RWPE2 (cell line): ENCODE results near the gene TMEM107.
A peak's percentile ranks its signal among the peaks of the same experiment; 100 is the strongest.

Experiments
- ATAC-seq: fragments of 200-7000 bp; cut with Tn5 transposase; 3 replicates; pipeline ENCODE4 v1.9.1; 2021; ENCODE audit warnings: low read depth
- DNase-seq: peaks from one replicate; pipeline ENCODE4 v3.0.0-alpha.2; 2020; ENCODE audit warnings: low spot score
- H3K27ac ChIP-seq: fragments of 450-650 bp; 2 replicates; pipeline ENCODE4 v1.5.1; 2017; ENCODE audit warnings: mild to moderate bottlenecking; ENCODE audit not compliant: poor library complexity, severe bottlenecking
- H3K27me3 ChIP-seq: fragments of 250-450 bp; sonication (Bioruptor Pico); 2 replicates; pipeline ENCODE4 v1.5.1; 2021; ENCODE audit warnings: mild to moderate bottlenecking, moderate library complexity; ENCODE audit not compliant: insufficient read depth, poor library complexity, severe bottlenecking
- H3K36me3 ChIP-seq: fragments of 250-450 bp; sonication (Bioruptor Pico); 2 replicates; pipeline ENCODE4 v1.5.1; 2020; ENCODE audit warnings: low read depth, mild to moderate bottlenecking, moderate library complexity
- H3K4me1 ChIP-seq: fragments of 250-450 bp; sonication (Bioruptor Pico); 2 replicates; pipeline ENCODE4 v1.5.1; 2021; ENCODE audit warnings: mild to moderate bottlenecking, moderate library complexity; ENCODE audit not compliant: insufficient read depth, poor library complexity, severe bottlenecking
- H3K4me3 ChIP-seq: fragments of 250-450 bp; sonication (Bioruptor Pico); 2 replicates; pipeline ENCODE4 v1.5.1; 2021; ENCODE audit warnings: mild to moderate bottlenecking, moderate library complexity; ENCODE audit not compliant: severe bottlenecking
- H3K9me3 ChIP-seq: fragments of 250-450 bp; sonication (Bioruptor Pico); 2 replicates; pipeline ENCODE4 v1.5.1; 2021; ENCODE audit warnings: mild to moderate bottlenecking, moderate library complexity; ENCODE audit not compliant: severe bottlenecking
- TF ChIP-seq, protein P1 (sequence below): fragments of 450-650 bp; IDR thresholded peaks from one replicate; pipeline ENCODE4 v1.5.1; 2017; ENCODE audit warnings: mild to moderate bottlenecking, moderate library complexity; ENCODE audit not compliant: poor library complexity, severe bottlenecking

Gene TMEM107

DNA sequence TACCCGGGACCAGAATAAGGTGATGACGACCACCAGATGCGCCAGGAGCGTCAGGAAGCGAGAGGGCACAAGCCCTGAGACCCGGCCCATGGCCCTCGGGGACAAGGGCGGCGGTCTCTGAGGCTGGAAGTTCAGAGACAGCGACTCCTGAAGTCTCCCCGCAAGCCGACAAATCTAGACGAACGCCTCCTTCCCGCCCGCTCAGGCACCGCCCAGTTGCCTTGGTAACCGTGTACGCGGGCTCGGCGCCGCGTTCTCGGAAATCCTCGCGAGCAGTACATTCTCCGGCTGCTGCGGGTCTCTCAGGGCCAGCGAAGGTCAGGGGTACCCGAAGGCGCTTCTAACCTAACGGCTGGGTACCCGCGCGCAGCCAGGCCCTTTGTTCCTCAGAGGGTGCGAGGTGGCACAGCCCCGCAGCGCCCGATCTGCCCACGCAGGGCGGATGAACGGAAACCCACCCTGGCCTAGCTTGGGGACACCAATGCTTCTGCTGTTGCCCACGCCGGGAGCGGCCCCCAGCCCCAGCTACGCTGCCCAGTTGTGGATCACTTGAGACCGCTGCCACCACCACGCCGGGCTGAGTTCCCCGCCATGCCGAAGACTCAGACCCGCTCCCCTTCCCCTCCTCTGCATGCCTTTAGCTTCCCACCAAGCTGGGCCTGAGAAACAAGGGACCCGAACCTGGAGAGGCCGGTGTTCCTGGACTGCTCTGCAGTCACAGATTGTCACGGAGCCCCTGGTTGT lies at the start of gene TMEM107:
TMEM107 (minus strand) TSS at position 184 of the 744 bp plus-strand sequence; CDS start at position 90, 94 bp downstream.
- TF ChIP-seq, protein P1, sequence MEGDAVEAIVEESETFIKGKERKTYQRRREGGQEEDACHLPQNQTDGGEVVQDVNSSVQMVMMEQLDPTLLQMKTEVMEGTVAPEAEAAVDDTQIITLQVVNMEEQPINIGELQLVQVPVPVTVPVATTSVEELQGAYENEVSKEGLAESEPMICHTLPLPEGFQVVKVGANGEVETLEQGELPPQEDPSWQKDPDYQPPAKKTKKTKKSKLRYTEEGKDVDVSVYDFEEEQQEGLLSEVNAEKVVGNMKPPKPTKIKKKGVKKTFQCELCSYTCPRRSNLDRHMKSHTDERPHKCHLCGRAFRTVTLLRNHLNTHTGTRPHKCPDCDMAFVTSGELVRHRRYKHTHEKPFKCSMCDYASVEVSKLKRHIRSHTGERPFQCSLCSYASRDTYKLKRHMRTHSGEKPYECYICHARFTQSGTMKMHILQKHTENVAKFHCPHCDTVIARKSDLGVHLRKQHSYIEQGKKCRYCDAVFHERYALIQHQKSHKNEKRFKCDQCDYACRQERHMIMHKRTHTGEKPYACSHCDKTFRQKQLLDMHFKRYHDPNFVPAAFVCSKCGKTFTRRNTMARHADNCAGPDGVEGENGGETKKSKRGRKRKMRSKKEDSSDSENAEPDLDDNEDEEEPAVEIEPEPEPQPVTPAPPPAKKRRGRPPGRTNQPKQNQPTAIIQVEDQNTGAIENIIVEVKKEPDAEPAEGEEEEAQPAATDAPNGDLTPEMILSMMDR = no peak
- no peaks in the 10 kb centered on the region for H3K36me3 ChIP-seq
- H3K9me3 ChIP-seq = no peaks in the 10 kb centered on the region
- DNase-seq (peak; percentile 91), ATAC-seq (peak; percentile 71)
- H3K4me1 ChIP-seq = peaks cover 8% of the 10 kb centered on the region
- H3K27ac ChIP-seq = peak within 1 kb of the TSS; percentile 82
- peak within 1 kb of the TSS; percentile 52 for H3K4me3 ChIP-seq
- no peaks in the 10 kb centered on the region for H3K27me3 ChIP-seq

- H3K36me3 ChIP-seq = peaks cover 27% of the 10 kb centered on the region
- no peak for ATAC-seq
- H3K4me1 ChIP-seq = peaks cover 5% of the 10 kb centered on the region
- H3K27ac ChIP-seq = no peak overlapping the region
- no peak overlapping the region for H3K4me3 ChIP-seq
- TF ChIP-seq, protein P1 = no peak
- no peaks in the 10 kb centered on the region for H3K9me3 ChIP-seq
- H3K27me3 ChIP-seq = no peaks in the 10 kb centered on the region
- DNase-seq = no peak
These were observed 49.0 kb upstream of the TMEM107 start for GRCh38 chr17:8224891-8225812.

DNA sequence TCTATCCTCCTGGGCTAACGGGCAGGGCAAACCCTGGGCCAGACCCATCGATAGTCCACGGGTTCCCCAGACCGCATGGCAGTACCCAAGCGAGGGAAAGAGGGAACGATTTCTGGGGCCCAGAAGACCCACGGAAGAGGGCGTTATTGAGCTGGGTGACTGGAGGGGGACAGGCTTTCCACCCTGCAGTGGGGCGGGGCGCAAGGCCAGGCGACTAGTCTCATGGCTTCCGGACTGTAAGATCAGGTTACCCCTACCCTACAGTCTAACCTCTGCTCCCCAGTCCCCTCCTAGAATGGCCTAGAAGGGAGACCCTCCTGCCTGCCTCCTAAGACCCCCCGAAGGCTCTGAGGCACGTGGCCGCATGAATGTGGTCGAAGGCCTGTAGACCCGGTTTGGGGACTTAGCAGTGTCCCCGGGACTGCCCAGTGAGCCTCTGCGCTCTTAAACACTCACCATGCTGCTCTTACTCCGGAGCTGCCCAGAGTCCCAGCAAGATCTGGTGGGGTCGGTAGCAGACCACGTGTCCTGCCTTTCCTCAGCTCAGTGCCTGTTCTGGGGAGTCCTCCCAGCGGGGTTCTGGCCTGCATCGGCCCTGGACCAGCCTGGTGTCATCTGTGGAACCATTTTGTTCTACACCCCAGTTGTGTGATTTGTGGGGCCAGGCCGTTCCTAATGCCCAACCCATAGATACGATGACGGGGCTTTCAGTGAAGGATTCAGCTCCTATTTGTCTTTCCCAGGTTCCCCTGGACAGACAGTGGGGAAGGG lies 47.4 kb upstream of the TMEM107 start:
- Histone ChIP-seq H3K27me3 (no peaks in the 10 kb centered on the region), H3K27ac (peak overlapping the region; percentile 88), H3K4me3 (peak overlapping the region; percentile 54), H3K36me3 (peaks cover 12% of the 10 kb centered on the region), H3K9me3 (no peaks in the 10 kb centered on the region), H3K4me1 (peaks cover 5% of the 10 kb centered on the region)
- DNase-seq (no peak), ATAC-seq (peak; percentile 4; the same call in 2 of the 3 replicates)
- TF ChIP-seq, protein P1 = peak; percentile 28

GRCh38 chr17:8222630-8223355 lies 46.6 kb upstream of the TMEM107 start:
- TF ChIP-seq, protein P1 = no peak
- H3K4me1 ChIP-seq = peaks cover 5% of the 10 kb centered on the region

More at GRCh38 chr17:8222630-8223355, 46.6 kb upstream of the TMEM107 start:
- ATAC-seq (peak; percentile 47), DNase-seq (peak; percentile 93)
- Histone ChIP-seq H3K4me3 (peak overlapping the region; percentile 54), H3K9me3 (no peaks in the 10 kb centered on the region), H3K27me3 (no peaks in the 10 kb centered on the region), H3K27ac (peak overlapping the region; percentile 88), H3K36me3 (peaks cover 6% of the 10 kb centered on the region)
